GM13977 (cell line): Measurements from ENCODE around the gene UBE3B.

Source experiments
- DNase-seq: peaks from one replicate; pipeline ENCODE4 v3.0.0; 2012; ENCODE audit warnings: low spot score
- in situ Hi-C: fragments of 300-500 bp; cut with MboI; formaldehyde crosslinking; loops from one replicate; pipeline ENCODE4 v1.12.0; 2022; ENCODE audit warnings: low sequenced_read_pairs, low pct_unique_long_range_greater_than_20kb, mixed read lengths, inconsistent platforms; ENCODE audit not compliant: unreplicated experiment
- TF ChIP-seq, protein P1 (sequence below): IDR thresholded peaks from 2 replicates; pipeline ENCODE4 v1.5.1; 2012; ENCODE audit warnings: mild to moderate bottlenecking, control low read depth; ENCODE audit not compliant: insufficient read depth; ENCODE audit errors: extremely low read depth, missing control alignments

The UBE3B gene

DNA sequence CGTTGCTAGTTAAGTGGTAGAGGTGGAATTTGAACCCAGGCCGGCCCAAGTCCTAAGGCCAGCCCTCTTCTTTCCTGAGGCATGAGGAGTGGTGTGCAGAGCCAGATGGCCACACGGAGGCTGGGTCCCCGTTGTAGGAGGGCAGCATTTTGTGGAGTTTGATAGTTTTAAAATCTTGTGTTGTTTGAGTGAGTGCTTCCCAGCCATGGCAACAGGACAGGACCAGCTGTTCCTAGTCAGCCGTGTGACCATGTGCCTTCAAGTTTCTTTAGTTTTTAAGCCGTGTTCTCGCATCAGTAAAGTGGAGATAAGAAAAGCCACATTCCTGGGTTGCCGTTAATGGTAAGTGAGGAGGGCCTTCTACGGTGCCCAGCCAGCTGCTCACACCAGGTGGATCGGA, 44.4 kb downstream of the UBE3B start:
- DNase-seq = no peak
- in situ Hi-C loops = no loop called here
- TF ChIP-seq, protein P1, sequence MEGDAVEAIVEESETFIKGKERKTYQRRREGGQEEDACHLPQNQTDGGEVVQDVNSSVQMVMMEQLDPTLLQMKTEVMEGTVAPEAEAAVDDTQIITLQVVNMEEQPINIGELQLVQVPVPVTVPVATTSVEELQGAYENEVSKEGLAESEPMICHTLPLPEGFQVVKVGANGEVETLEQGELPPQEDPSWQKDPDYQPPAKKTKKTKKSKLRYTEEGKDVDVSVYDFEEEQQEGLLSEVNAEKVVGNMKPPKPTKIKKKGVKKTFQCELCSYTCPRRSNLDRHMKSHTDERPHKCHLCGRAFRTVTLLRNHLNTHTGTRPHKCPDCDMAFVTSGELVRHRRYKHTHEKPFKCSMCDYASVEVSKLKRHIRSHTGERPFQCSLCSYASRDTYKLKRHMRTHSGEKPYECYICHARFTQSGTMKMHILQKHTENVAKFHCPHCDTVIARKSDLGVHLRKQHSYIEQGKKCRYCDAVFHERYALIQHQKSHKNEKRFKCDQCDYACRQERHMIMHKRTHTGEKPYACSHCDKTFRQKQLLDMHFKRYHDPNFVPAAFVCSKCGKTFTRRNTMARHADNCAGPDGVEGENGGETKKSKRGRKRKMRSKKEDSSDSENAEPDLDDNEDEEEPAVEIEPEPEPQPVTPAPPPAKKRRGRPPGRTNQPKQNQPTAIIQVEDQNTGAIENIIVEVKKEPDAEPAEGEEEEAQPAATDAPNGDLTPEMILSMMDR = no peak

DNA sequence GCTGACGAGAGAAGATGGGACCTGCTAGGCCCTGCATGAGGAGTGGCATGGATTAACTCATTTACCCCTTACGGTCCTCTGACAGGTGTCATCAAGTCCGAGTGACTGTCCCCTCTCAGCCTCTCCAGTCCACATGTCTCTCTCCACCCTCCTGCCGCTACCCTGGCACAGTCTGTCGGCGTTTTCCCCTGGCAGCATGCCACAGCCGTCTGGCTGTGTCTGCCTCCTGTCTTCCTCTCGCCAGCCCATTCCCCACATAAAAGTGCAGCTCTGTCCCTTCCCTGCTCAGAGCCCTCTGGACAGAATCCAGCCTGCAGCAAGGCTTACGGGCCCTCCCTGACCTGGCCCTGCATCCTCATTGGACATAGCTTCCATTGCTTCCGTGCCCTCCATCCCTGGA, 45.6 kb downstream of the UBE3B start:
- in situ Hi-C loops = no loop called here
- DNase-seq = no peak

DNA sequence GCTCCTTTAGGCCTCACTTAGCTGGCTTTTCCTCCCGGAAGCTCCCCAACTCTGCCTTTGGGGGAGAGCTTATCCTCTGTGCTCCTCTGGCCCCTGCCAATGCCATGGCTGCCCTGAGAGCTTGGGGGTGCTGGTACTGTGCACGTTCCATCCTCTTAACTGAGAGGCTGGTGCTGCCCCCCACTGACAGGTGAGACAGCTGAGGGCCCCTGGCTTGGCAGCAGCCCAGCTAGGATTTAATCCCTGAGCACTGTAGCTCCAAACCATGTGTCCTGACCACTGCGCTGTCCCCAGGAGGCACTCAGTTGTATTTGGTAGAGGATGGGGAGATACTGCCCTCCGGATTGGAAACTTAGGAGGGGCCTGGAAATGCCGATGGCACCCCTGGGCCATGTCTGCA, 46.1 kb downstream of the UBE3B start:
- in situ Hi-C loops = no loop called here
- no peak for DNase-seq
- TF ChIP-seq, protein P1 = no peak

More for the DNA sequence above, 45.6 kb downstream of the UBE3B start:
- TF ChIP-seq, protein P1 = no peak

DNA sequence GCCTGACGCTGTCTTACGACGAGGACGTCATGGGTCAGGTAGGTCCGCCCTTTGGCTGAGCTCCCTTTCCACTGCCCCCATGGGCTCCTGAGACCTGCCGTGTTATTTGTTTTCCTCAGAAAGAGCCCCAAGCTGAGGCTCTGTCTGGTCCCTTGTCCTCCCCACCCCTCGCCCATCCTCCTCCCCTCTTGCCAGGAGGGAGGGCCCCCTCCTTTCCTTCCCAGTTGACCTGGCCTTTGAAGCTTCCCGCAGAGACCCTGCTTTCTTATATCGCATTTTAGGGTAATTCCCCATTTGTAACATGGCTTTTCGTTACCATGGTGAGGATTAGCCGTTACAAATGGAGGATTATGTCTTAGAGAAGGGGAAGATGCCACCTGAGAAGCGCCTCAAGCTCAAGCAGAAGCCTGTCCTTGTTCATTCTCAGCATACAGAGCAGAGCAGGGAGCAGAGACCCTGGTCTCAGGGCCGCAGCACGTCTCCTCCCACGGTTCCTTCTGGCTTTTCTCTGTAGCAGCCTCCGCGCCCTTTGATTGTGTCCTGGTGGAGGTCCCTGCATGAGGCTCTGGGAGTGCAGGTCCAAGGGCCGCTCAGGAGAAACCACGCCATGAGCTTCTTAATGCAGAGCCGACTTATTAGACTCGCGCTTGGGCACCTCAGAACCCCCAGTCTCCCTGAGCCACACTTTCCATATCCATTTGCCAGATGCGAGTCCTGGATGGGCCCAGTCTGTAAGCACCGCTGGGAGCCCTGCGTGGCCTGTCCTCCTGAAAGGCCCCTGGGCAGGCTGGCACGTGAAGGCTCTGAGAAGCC, 47.2 kb downstream of the UBE3B start:
- TF ChIP-seq, protein P1 = no peak
- in situ Hi-C loops = no loop called here

DNA sequence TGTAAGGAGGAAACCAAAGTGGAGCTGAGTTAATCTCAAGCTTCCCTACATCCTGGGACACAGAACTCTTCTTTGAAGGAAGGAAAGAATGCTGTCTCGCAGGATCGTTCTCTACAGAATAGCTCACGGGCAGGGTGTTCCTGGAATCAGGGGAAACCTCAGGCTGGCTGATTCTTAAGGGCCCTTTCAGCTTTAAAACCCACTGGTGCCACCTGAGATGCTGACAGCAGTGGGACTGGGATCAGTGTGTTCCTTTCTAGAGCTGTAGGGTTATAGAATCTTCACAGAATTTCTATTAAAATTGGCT, 47.8 kb downstream of the UBE3B start:
- TF ChIP-seq, protein P1 = no peak
- DNase-seq = no peak
- in situ Hi-C loops = no loop called here

More for the DNA sequence above, 47.2 kb downstream of the UBE3B start:
- no peak for DNase-seq

DNA sequence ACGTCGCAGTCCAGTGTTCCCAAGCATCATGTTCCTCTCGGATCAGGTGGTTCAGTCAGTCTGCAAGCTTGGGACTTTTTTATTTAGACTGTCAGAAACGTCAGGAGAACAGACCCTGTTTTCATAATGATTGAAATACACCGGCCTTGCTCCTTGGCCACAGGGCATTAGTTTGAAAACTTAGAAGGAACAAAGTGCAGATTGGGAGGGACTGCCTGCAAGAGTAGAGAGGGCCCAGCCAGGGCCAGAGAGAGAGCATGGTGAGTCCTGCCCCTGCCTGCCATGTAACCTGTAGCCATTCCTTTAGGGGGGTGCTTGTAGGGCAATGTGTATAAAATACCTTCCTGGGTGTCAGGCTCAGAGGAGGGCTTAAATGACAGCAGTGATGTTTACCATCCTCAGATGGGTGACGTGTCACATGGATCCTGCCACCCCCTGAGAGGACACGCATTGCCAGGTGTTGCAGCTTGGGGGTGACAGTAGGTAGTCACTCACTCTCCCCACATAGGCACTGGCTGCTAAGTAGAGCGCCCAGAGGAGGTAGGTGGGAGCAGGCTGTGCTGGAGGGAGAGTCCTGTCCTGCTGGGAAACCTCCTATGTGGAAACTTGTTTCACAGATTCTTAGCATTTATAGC, 50.2 kb downstream of the UBE3B start:
- in situ Hi-C loops = no loop called here
- TF ChIP-seq, protein P1 = no peak
- DNase-seq = no peak
